Ectodermal cell (in vitro differentiated cells): ENCODE measurements around the gene RNF121.
A peak's percentile ranks its signal among the peaks of the same experiment; 100 is the strongest.

Experiments used
- H3K27ac ChIP-seq: 2 replicates; pipeline ENCODE4 v1.7.0; 2013; ENCODE audit warnings: mild to moderate bottlenecking, low read depth, low read length; ENCODE audit not compliant: insufficient read depth, poor library complexity, severe bottlenecking
- H3K27me3 ChIP-seq: 2 replicates; pipeline ENCODE4 v1.7.0; 2013; ENCODE audit warnings: mild to moderate bottlenecking, low read length; ENCODE audit not compliant: insufficient read depth, control insufficient read depth, poor library complexity, severe bottlenecking
- H3K36me3 ChIP-seq: one replicate; pipeline ENCODE4 v1.7.0; 2013; ENCODE audit warnings: low read length; ENCODE audit not compliant: control insufficient read depth, insufficient read depth
- H3K4me1 ChIP-seq: one replicate; pipeline ENCODE4 v1.7.0; 2013; ENCODE audit warnings: low read length; ENCODE audit not compliant: control insufficient read depth, insufficient read depth
- H3K4me3 ChIP-seq: 2 replicates; pipeline ENCODE4 v1.7.0; 2013; ENCODE audit warnings: low read depth, low read length, control low read depth; ENCODE audit not compliant: insufficient read depth
- H3K9me3 ChIP-seq: 2 replicates; pipeline ENCODE4 v1.7.0; 2013; ENCODE audit warnings: mild to moderate bottlenecking, low read length, moderate library complexity; ENCODE audit not compliant: control insufficient read depth
- WGBS, 2 experiments: methylation state at CpG; one replicate each; pipeline ENCODE4 v1.1.7; 2013; ENCODE audit warnings: missing lambda C conversion rate in 2 of 2; 5-methylcytosine and 5-hydroxymethylcytosine counted together

Gene RNF121

GRCh38 chr11:72005347-72006260 lies 76.8 kb downstream of the RNF121 start:
- WGBS, 2 experiments: 95 to 96% methylated on average over 20 of the region's 20 CpGs
- peaks cover 61% of the 10 kb centered on the region for H3K36me3 ChIP-seq

GRCh38 chr11:72006309-72007088 lies 77.7 kb downstream of the RNF121 start:
- H3K27me3 ChIP-seq: no peaks in the 10 kb centered on the region
- 93 to 94% methylated on average over 8 of the region's 8 CpGs for WGBS, 2 experiments
- H3K4me3 ChIP-seq: no peak overlapping the region
- H3K9me3 ChIP-seq: no peaks in the 10 kb centered on the region
- no peaks in the 10 kb centered on the region for H3K4me1 ChIP-seq
- no peak overlapping the region for H3K27ac ChIP-seq
- peaks cover 56% of the 10 kb centered on the region for H3K36me3 ChIP-seq

More at GRCh38 chr11:72005347-72006260, 76.8 kb downstream of the RNF121 start:
- H3K27ac ChIP-seq: peak overlapping the region; percentile 36
- H3K27me3 ChIP-seq: no peaks in the 10 kb centered on the region
- H3K4me1 ChIP-seq: no peaks in the 10 kb centered on the region
- no peak overlapping the region for H3K4me3 ChIP-seq
- no peaks in the 10 kb centered on the region for H3K9me3 ChIP-seq

- no peaks in the 10 kb centered on the region for H3K4me1 ChIP-seq
- WGBS, 2 experiments: 95 to 98% methylated on average over 15 of the region's 15 CpGs
Observed at GRCh38 chr11:72007089-72007476, 78.2 kb downstream of the RNF121 start.

GRCh38 chr11:72007587-72007986 lies 78.7 kb downstream of the RNF121 start:
- H3K27me3 ChIP-seq: no peaks in the 10 kb centered on the region

More at GRCh38 chr11:72007089-72007476, 78.2 kb downstream of the RNF121 start:
- peaks cover 62% of the 10 kb centered on the region for H3K36me3 ChIP-seq
- H3K27ac ChIP-seq: no peak overlapping the region
- no peaks in the 10 kb centered on the region for H3K27me3 ChIP-seq
- no peak overlapping the region for H3K4me3 ChIP-seq
- no peaks in the 10 kb centered on the region for H3K9me3 ChIP-seq

GRCh38 chr11:72008728-72009127 lies 79.9 kb downstream of the RNF121 start:
- Histone ChIP-seq H3K27ac (no peak overlapping the region), H3K9me3 (no peaks in the 10 kb centered on the region), H3K36me3 (peaks cover 68% of the 10 kb centered on the region), H3K27me3 (no peaks in the 10 kb centered on the region), H3K4me3 (no peak overlapping the region), H3K4me1 (no peaks in the 10 kb centered on the region)
- WGBS, 2 experiments: 95 to 96% methylated on average over 7 of the region's 7 CpGs

More at GRCh38 chr11:72007587-72007986, 78.7 kb downstream of the RNF121 start:
- H3K4me3 ChIP-seq: no peak overlapping the region
- H3K9me3 ChIP-seq: no peaks in the 10 kb centered on the region
- WGBS, 2 experiments: 95% methylated on average over 5 of the region's 5 CpGs
- H3K27ac ChIP-seq: no peak overlapping the region
- H3K36me3 ChIP-seq: peaks cover 67% of the 10 kb centered on the region
- no peaks in the 10 kb centered on the region for H3K4me1 ChIP-seq

- no peak overlapping the region for H3K4me3 ChIP-seq
- H3K27ac ChIP-seq: no peak overlapping the region
- H3K9me3 ChIP-seq: no peaks in the 10 kb centered on the region
- 93 to 95% methylated on average over 6 of the region's 6 CpGs for WGBS, 2 experiments
- H3K36me3 ChIP-seq: peaks cover 68% of the 10 kb centered on the region
- no peaks in the 10 kb centered on the region for H3K4me1 ChIP-seq
- H3K27me3 ChIP-seq: no peaks in the 10 kb centered on the region
Observed at GRCh38 chr11:72009156-72009555, 80.3 kb downstream of the RNF121 start.

GRCh38 chr11:72010529-72011233 lies 81.8 kb downstream of the RNF121 start:
- Histone ChIP-seq H3K9me3 (no peaks in the 10 kb centered on the region), H3K4me1 (no peaks in the 10 kb centered on the region), H3K27ac (no peak overlapping the region), H3K4me3 (no peak overlapping the region), H3K36me3 (peaks cover 68% of the 10 kb centered on the region), H3K27me3 (no peaks in the 10 kb centered on the region)
- 93 to 95% methylated on average over 10 of the region's 10 CpGs for WGBS, 2 experiments

- H3K27me3 ChIP-seq: no peaks in the 10 kb centered on the region
- H3K4me3 ChIP-seq: no peak overlapping the region
- no peaks in the 10 kb centered on the region for H3K9me3 ChIP-seq
- no peaks in the 10 kb centered on the region for H3K4me1 ChIP-seq
- WGBS, 2 experiments: 88 to 96% methylated on average over 5 of the region's 5 CpGs
- H3K27ac ChIP-seq: no peak overlapping the region
- peaks cover 68% of the 10 kb centered on the region for H3K36me3 ChIP-seq
Observed at GRCh38 chr11:72012091-72012630, 83.3 kb downstream of the RNF121 start.

GRCh38 chr11:72012897-72013721 lies 84.3 kb downstream of the RNF121 start:
- no peak overlapping the region for H3K27ac ChIP-seq
- H3K4me3 ChIP-seq: no peak overlapping the region
- peaks cover 68% of the 10 kb centered on the region for H3K36me3 ChIP-seq
- 94 to 96% methylated on average over 33 of the region's 33 CpGs for WGBS, 2 experiments
- H3K9me3 ChIP-seq: no peaks in the 10 kb centered on the region
- no peaks in the 10 kb centered on the region for H3K4me1 ChIP-seq
- H3K27me3 ChIP-seq: no peaks in the 10 kb centered on the region
